Measurements from ENCODE around the gene GPN2. TPM values are rescaled to one million over a fixed set of nuclear protein-coding genes. Genes with fewer than 3 reads are reported as not detected.
"Not testable (repeated sequence)": the region's sequence is repeated elsewhere in the genome, so short reads cannot be mapped to it uniquely, and the experiment has no call there.

The GPN2 gene
- total and polyA plus RNA-seq, 8 donors = 9.4 to 14.2 (median 11.5) TPM

DNA sequence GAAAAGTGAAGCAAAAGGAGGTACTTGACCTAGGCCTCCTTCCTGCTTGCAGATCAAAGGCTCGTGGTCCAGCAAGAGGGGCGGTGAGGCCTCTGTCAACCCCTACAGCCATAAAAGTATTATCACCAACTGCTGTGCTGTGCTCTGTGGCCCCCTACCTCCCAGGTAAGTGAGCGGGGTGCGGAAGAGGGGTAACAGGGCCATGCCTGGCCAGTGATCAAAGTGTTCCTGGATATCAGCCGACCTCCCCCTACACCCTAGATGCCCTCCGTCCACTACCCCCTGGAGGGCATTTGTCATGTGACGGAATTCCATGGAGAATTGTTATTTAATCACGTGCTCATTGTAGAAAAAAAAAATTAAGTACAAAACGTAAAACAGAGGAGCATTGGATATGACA lies 37.4 kb downstream of the GPN2 start:
- WGBS, 2 donors = 57 to 63% methylated on average over 9 of the region's 9 CpGs
- Histone ChIP-seq H3K27me3 (no peaks in the 10 kb centered on the region), H3K4me1 (no peaks in the 10 kb centered on the region), H3K4me3 (no peak overlapping the region), H3K27ac (no peak overlapping the region), H3K36me3 (peaks cover 5 to 16% (median 12%) of the 10 kb centered on the region in 3 donors), H3K9me3 (no peaks in the 10 kb centered on the region)
- ATAC-seq = no peak
- TF ChIP-seq, protein P1, sequence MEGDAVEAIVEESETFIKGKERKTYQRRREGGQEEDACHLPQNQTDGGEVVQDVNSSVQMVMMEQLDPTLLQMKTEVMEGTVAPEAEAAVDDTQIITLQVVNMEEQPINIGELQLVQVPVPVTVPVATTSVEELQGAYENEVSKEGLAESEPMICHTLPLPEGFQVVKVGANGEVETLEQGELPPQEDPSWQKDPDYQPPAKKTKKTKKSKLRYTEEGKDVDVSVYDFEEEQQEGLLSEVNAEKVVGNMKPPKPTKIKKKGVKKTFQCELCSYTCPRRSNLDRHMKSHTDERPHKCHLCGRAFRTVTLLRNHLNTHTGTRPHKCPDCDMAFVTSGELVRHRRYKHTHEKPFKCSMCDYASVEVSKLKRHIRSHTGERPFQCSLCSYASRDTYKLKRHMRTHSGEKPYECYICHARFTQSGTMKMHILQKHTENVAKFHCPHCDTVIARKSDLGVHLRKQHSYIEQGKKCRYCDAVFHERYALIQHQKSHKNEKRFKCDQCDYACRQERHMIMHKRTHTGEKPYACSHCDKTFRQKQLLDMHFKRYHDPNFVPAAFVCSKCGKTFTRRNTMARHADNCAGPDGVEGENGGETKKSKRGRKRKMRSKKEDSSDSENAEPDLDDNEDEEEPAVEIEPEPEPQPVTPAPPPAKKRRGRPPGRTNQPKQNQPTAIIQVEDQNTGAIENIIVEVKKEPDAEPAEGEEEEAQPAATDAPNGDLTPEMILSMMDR (IDR thresholded peaks at IDR 0.05) = no peak
- intact Hi-C loops (cut with DNase I) = no loop called here
- FAIRE-seq = no peak
- no peak for DNase-seq

DNA sequence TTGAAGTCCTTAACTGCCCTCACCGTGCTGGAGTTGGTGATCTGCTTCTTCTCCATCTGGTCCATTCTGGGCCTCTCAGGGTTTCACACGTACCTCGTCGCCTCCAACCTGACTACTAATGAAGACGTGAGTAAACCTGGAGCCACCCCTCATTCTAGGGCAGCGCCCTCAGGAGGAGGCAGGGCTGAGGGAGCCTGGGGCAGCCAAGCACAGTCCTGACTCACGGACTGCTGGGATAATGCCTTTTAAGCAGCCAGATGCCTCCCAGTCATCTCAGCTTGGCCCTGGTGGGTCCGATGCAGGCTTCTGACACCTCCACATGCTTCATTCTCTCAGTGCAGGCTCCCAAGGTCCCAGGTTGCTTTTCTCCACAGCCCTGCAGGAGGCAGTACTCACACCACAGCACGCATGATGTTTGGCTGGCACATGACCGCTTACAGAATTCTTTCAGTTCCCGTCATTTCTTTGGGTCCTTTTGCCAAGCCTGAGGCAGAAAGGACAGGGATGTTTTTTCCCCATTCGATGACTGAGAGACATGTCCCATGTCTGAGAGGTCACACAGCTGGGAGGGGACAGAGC lies 38.9 kb downstream of the GPN2 start:
- H3K36me3 ChIP-seq = peaks cover 5 to 23% (median 12%) of the 10 kb centered on the region in 3 donors
- no peak overlapping the region for H3K4me3 ChIP-seq
- no peaks in the 10 kb centered on the region for H3K9me3 ChIP-seq
- ATAC-seq (no peak), FAIRE-seq (no peak), DNase-seq (no peak)
- H3K27ac ChIP-seq = no peak overlapping the region
- H3K27me3 ChIP-seq = no peaks in the 10 kb centered on the region
- intact Hi-C loops (cut with DNase I) = no loop called here
- 89% methylated on average over 12 of the region's 12 CpGs for whole genome bisulfite sequencing, 2 donors
- TF ChIP-seq, protein P1 (IDR thresholded peaks at IDR 0.05) = no peak
- no peaks in the 10 kb centered on the region for H3K4me1 ChIP-seq

DNA sequence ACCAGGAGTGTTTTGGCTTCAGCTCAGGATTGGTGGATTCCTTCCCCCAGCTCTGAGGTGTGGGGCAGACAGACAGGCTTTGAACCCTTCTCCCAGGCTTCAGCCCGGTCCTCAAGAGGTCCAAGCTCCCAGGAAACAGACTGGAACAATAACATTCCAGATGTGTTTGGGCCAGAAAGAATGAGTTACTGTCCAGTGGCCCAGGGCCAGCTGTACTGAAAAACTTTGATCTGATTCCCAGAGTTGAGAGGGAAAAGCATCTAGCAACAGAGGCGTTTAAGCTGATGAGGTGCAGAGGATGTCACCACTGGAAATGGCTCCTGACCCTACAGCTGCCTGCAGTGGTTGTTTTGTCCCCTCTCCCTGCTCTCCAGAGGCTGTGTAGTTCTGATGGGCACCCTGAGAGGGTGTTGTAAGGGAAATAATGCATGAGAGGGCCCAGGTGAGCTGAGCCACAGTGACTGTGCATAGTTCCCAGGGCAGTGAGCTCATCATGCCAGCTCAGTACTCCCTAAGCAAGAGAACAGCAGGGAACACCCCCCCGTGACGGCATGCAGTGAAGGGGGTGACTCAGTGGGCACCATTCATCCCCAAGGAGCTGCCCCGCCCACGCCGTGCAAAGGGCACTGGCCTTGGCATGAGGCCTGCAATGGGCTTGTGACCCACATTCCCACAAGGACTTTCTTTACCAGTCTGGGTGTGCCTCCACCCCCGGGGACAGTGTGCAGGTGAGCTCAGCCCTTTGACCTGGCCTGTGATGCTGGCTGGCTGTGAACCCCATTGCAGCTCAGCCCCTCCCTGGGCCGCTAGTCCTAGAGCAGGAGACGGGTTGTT lies 40.9 kb downstream of the GPN2 start:
- intact Hi-C loops (cut with DNase I) = no loop called here
- WGBS, 2 donors = 67% methylated on average over 10 of the region's 10 CpGs
- peak; percentile 17 to 74 (median 64) for ATAC-seq
- DNase-seq = peak in 2 of 6 donors; percentile 48 to 55
- Histone ChIP-seq H3K4me3 (no peak overlapping the region), H3K27me3 (no peaks in the 10 kb centered on the region), H3K27ac (no peak overlapping the region), H3K36me3 (peaks cover 5 to 23% (median 12%) of the 10 kb centered on the region in 3 donors), H3K4me1 (no peaks in the 10 kb centered on the region), H3K9me3 (no peaks in the 10 kb centered on the region)
- no peak for FAIRE-seq
- TF ChIP-seq, protein P1 (IDR thresholded peaks at IDR 0.05) = no peak

DNA sequence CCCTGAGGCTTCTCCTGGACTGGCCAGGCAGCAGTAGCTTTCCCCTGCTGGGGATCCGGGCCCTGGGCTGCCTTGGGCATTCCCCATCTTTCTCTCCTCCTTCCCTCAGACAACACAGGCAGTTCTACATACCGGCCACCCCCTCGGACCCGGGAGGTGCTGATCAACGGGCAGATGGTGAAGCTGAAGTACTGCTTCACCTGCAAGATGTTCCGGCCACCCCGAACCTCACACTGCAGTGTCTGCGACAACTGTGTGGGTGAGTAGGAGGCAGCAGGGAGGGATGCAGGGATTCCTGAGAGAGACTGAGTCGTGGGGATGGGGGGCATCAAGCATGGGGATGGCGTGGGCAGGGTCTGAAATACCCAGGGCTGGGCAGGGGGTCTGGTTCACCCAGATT lies 41.6 kb downstream of the GPN2 start:
- Histone ChIP-seq H3K9me3 (no peaks in the 10 kb centered on the region), H3K4me3 (no peak overlapping the region), H3K36me3 (peaks cover 0 to 23% (median 12%) of the 10 kb centered on the region in 3 donors), H3K4me1 (no peaks in the 10 kb centered on the region), H3K27ac (no peak overlapping the region), H3K27me3 (no peaks in the 10 kb centered on the region)
- DNase-seq (no peak), FAIRE-seq (no peak), ATAC-seq (no peak)
- WGBS, 2 donors = 88 to 93% methylated on average over 10 of the region's 10 CpGs
- intact Hi-C loops (cut with DNase I) = no loop called here
- TF ChIP-seq, protein P1 (IDR thresholded peaks at IDR 0.05) = no peak

DNA sequence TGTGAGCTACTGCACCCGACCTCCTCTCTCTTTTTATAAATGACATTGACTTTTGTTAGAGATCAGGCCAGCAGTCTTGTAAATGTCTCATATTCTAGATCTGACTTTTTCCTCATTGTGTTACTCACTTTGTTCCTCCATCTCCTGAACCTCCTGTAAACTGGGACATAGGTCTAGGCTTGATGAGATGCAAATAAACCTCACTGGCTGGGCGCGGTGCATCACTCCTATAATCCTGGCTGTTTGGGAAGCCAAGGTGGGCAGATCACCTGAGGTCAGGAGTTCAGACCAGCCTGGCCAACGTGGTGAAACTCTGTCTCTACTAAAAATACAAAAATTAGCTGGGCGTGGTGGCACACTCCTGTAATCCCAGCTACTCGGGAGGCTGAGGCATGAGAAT lies 42.3 kb downstream of the GPN2 start:
- H3K4me1 ChIP-seq; H3K9me3 ChIP-seq; FAIRE-seq; H3K27ac ChIP-seq; H3K4me3 ChIP-seq; intact Hi-C loops (cut with DNase I); ATAC-seq; DNase-seq; H3K27me3 ChIP-seq: not testable (repeated sequence)
- H3K36me3 ChIP-seq = peaks cover 0 to 23% (median 12%) of the 10 kb centered on the region in 3 donors
- WGBS, 2 donors = 87 to 92% methylated on average over 6 of the region's 6 CpGs
